Lower lobe of right lung (tissue), 2 donors: Measurements from ENCODE around the gene OGT. TPM values are rescaled to one million over a fixed set of nuclear protein-coding genes. Genes with fewer than 3 reads are reported as not detected.

Experiments used
- ATAC-seq, 2 donors: fragments of 200-7000 bp; cut with Tn5 transposase; one replicate each; pipeline ENCODE4 v1.9.1; 2020 to 2022; ENCODE audit warnings: mild to moderate bottlenecking in 2 of 2, moderate library complexity in 2 of 2
- DNase-seq: peaks from one replicate; pipeline ENCODE4 v3.0.0-alpha.2; 2020
- H3K27ac ChIP-seq: fragments of 200-600 bp; one replicate; pipeline ENCODE4 v1.8.0; 2022
- H3K27me3 ChIP-seq: fragments of 200-600 bp; one replicate; pipeline ENCODE4 v1.8.0; 2022; ENCODE audit warnings: low read depth
- H3K36me3 ChIP-seq: fragments of 200-600 bp; one replicate; pipeline ENCODE4 v1.8.0; 2022; ENCODE audit warnings: mild to moderate bottlenecking
- H3K4me1 ChIP-seq: fragments of 200-600 bp; one replicate; pipeline ENCODE4 v1.8.0; 2022
- H3K4me3 ChIP-seq: fragments of 200-600 bp; one replicate; pipeline ENCODE4 v1.8.0; 2022; ENCODE audit warnings: mild to moderate bottlenecking
- H3K9me3 ChIP-seq: fragments of 200-600 bp; one replicate; pipeline ENCODE4 v1.8.0; 2022
- intact Hi-C: fragments of 100-400 bp; cut with DNase I; formaldehyde crosslinking; loops from one replicate; pipeline ENCODE4 v1.11.0; 2022
- total RNA-seq: library from RNA; stranded (reverse); fragmentation: NEBNext Ultra II Directional; extraction: Animal tissue kit (Norgen Biotek cat#: 25700); gene quantifications from one replicate; pipeline ENCODE4 v1.2.1, GENCODE V29; 2021
- TF ChIP-seq, protein P1 (sequence below): fragments of 200-600 bp; IDR thresholded peaks from one replicate; pipeline ENCODE4 v1.8.0; 2022; ENCODE audit warnings: antibody characterized with exemption, mild to moderate bottlenecking
- donor health status: DM: no; HTN: yes; CAD: no; lungs with severe emphysema.

Gene OGT
- total RNA-seq, 1 donor from 2014 or later, result 149 TPM

DNA sequence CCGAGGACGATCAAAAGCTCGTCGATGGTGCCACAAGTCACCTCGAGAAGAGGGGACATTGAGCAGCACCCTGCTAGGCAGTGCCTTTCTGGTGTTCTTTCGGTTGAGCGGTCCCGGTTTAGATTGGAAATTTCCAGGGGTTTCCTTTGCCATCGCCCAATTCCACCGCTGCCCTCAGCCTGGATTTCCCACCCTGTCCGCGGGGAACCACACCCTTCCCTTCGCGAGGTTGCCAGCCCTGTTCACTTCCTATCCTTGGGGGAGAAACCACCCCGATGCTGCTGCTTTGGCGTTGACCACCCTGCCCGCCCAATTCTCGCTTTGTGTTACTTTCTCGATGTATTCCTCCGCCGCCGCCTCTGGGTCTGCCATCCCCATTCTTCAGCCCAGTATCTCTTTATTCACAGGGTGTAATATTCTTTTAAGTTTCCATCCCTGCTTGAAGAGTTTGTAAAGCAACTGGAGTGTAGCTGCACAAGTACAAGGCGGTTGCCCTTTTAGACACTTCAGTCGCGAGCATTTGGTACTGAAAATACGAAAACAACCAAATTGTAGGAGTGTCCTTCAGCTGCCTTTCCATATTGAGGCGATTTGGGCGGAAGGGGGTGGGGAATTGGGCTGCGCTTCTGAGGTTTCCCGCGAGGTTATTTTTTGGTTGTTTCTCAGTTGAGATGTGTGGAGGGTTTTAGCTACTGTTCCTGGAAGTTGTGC lies 1.1 kb downstream of the OGT start:
- DNase-seq (peak; percentile 45), ATAC-seq (peak; percentile 59 to 60)
- TF ChIP-seq, protein P1, sequence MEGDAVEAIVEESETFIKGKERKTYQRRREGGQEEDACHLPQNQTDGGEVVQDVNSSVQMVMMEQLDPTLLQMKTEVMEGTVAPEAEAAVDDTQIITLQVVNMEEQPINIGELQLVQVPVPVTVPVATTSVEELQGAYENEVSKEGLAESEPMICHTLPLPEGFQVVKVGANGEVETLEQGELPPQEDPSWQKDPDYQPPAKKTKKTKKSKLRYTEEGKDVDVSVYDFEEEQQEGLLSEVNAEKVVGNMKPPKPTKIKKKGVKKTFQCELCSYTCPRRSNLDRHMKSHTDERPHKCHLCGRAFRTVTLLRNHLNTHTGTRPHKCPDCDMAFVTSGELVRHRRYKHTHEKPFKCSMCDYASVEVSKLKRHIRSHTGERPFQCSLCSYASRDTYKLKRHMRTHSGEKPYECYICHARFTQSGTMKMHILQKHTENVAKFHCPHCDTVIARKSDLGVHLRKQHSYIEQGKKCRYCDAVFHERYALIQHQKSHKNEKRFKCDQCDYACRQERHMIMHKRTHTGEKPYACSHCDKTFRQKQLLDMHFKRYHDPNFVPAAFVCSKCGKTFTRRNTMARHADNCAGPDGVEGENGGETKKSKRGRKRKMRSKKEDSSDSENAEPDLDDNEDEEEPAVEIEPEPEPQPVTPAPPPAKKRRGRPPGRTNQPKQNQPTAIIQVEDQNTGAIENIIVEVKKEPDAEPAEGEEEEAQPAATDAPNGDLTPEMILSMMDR, result no peak
- peak overlapping the region; percentile 75 for H3K4me3 ChIP-seq
- H3K9me3 ChIP-seq, result no peaks in the 10 kb centered on the region
- H3K27ac ChIP-seq, result peak overlapping the region; percentile 85
- peaks cover 11% of the 10 kb centered on the region for H3K4me1 ChIP-seq
- intact Hi-C loops, result no loop called here
- H3K27me3 ChIP-seq, result no peaks in the 10 kb centered on the region
- H3K36me3 ChIP-seq, result peaks cover 16% of the 10 kb centered on the region

DNA sequence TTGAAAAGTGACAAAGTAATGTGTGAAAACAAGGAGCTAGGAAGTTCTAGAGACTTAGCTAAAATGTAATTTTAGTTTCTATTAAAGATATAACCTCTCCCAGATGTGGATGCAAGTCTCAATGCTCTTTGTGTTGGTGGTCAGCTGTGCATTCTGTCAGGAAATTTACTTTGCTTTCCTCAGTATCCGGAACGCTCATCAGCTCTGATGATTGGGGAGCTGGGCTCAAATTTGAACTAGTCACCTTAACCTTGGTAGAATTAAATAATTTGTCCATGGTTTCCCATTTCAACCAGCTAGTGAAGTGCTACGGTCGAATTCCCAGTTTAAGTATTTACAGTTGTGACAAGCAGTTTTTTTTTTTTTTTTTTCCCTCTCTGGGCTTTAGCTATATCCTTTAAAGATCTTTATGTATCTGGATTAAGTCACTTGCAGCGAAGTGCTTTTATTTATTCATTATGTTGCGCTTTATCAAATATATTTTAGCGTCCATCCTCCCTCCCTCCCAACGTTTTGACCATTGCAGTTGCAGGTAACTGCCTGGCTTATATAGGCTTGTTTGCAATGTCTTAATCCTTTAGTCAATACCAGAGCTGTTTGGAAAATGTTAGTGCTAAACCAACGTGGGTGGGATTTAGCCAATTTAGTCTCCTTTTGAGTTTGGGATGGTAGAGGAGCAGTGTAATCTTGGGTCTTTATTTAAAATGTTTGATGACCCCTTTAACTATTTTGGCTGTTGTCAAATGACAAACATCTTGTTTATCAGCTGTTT lies 2.1 kb downstream of the OGT start:
- TF ChIP-seq, protein P1, result no peak
- ATAC-seq (no peak), DNase-seq (no peak)
- H3K27me3 ChIP-seq, result no peaks in the 10 kb centered on the region
- H3K27ac ChIP-seq, result peak overlapping the region; percentile 85
- peaks cover 20% of the 10 kb centered on the region for H3K4me1 ChIP-seq
- intact Hi-C loops, result no loop called here
- peaks cover 16% of the 10 kb centered on the region for H3K36me3 ChIP-seq
- no peaks in the 10 kb centered on the region for H3K9me3 ChIP-seq
- H3K4me3 ChIP-seq, result peak overlapping the region; percentile 75

DNA sequence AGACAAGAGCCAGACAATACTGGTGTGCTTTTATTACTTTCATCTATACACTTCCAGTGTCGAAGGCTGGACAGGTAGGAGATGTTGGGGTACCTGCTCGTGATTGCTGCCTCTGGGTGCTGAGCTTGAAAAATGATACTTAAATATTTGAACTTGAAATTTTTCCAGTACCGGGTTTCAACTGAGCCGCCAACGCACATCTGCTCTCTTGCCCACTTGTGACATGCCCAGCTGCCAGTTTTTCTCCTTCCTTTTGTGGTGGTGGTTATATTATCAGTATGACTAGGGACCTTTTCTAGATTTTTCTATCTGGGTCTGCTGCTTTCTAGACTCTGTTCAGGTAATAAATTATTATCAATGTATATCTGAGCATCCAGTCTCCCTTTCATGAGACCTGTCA lies 3.4 kb downstream of the OGT start:
- Histone ChIP-seq H3K9me3 (no peaks in the 10 kb centered on the region), H3K27me3 (no peaks in the 10 kb centered on the region), H3K36me3 (peaks cover 25% of the 10 kb centered on the region), H3K27ac (no peak overlapping the region), H3K4me1 (peaks cover 29% of the 10 kb centered on the region), H3K4me3 (peak overlapping the region; percentile 75)
- intact Hi-C loops, result no loop called here
- ATAC-seq (no peak), DNase-seq (no peak)
- TF ChIP-seq, protein P1, result no peak

DNA sequence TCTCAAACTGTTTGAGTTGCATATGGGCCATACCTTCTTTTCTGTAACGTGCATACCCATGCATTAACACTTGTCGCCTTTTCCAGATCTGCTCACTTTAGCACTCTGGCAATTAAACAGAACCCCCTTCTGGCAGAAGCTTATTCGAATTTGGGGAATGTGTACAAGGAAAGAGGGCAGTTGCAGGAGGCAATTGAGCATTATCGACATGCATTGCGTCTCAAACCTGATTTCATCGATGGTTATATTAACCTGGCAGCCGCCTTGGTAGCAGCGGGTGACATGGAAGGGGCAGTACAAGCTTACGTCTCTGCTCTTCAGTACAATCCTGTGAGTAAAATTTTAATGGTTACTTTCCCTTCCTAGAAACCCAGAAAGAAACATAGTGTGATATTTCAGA lies 4.8 kb downstream of the OGT start:
- TF ChIP-seq, protein P1, result no peak
- intact Hi-C loops, result no loop called here
- H3K4me3 ChIP-seq, result no peak overlapping the region
- ATAC-seq (no peak), DNase-seq (no peak)
- H3K27me3 ChIP-seq, result no peaks in the 10 kb centered on the region
- H3K9me3 ChIP-seq, result no peaks in the 10 kb centered on the region
- peaks cover 25% of the 10 kb centered on the region for H3K36me3 ChIP-seq
- H3K4me1 ChIP-seq, result peaks cover 43% of the 10 kb centered on the region
- H3K27ac ChIP-seq, result no peak overlapping the region

DNA sequence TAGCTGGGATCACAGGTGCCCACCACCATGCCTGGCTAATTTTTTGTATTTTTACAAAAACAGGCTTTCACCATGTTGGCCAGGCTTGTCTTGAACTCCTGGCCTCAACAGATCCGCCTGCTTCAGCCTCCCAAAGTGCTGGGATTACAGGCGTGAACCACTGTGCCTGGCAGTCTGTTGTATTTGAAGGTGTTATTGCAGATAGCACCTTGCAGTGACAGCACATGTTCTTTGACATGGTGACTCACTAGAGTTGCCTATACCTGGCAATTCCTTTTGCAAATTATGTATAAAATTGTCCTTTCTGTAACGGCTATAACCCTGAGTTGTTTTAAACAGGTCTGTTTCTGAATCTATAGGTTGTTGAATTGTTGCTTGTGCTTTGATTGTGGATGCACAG lies 7.9 kb downstream of the OGT start:
- peak in 1 of 2 donors; percentile 13 for ATAC-seq
- H3K27ac ChIP-seq, result no peak overlapping the region
- intact Hi-C loops, result no loop called here
- no peak overlapping the region for H3K4me3 ChIP-seq
- TF ChIP-seq, protein P1, result no peak
- H3K27me3 ChIP-seq, result no peaks in the 10 kb centered on the region
- H3K4me1 ChIP-seq, result peaks cover 48% of the 10 kb centered on the region
- peaks cover 40% of the 10 kb centered on the region for H3K36me3 ChIP-seq
- H3K9me3 ChIP-seq, result no peaks in the 10 kb centered on the region
- no peak for DNase-seq
